Caco-2 (cell line): Measurements from ENCODE around the gene NEURL1B. TPM values are rescaled to one million over a fixed set of nuclear protein-coding genes. Genes with fewer than 3 reads are reported as not detected.

Experiments
- BruUV-seq: library from RNA; stranded (reverse); fragments of 400-500 nt; replicated peaks from 2 replicates; lab custom pipeline; 2021; lab: Mats Ljungman, UMichigan
- CTCF ChIA-PET: fragments of 300-600 bp; sonication (Branson Sonifier 250); formaldehyde crosslinking; loops from one replicate; lab custom pipeline; 2022; ENCODE audit warnings: antibody characterized with exemption; lab: Charles Lee
- POLR2A ChIA-PET: fragments of 300-600 bp; sonication (Branson Sonifier 250); formaldehyde crosslinking; loops from one replicate; lab custom pipeline; 2022; ENCODE audit warnings: antibody characterized with exemption; lab: Charles Lee
- DNase-seq, 2 experiments: peaks; one replicate each; pipeline versions ENCODE4 v3.0.0 to v3.0.0-alpha.2; 2020 to 2022
- H3K27me3 ChIP-seq: replicated peaks from 2 replicates; pipeline ENCODE4 v1.6.0; 2011; ENCODE audit warnings: low read length; ENCODE audit not compliant: control insufficient read depth, insufficient read depth
- H3K36me3 ChIP-seq: 2 replicates; pipeline ENCODE4 v1.5.1; 2011; ENCODE audit warnings: low read length; ENCODE audit not compliant: control insufficient read depth, insufficient read depth
- H3K4me1 ChIP-seq: fragments of 250-450 bp; sonication (Bioruptor Pico); 2 replicates; pipeline ENCODE4 v1.5.1; 2020; ENCODE audit warnings: mild to moderate bottlenecking
- H3K4me3 ChIP-seq: 2 replicates; pipeline ENCODE4 v1.5.1; 2011; ENCODE audit warnings: low read depth, mild to moderate bottlenecking, control low read depth, low read length
- H3K9me3 ChIP-seq: fragments of 250-450 bp; sonication (Bioruptor Pico); 2 replicates; pipeline ENCODE4 v1.5.1; 2020; ENCODE audit warnings: mild to moderate bottlenecking, moderate library complexity
- H3K27ac Mint-ChIP-seq: one replicate; pipeline ENCODE4 v1.8.0; 2022; ENCODE audit warnings: mixed read lengths; ENCODE audit not compliant: unreplicated experiment
- H3K27me3 Mint-ChIP-seq: one replicate; pipeline ENCODE4 v1.8.0; 2022; ENCODE audit warnings: mixed read lengths; ENCODE audit not compliant: insufficient read depth, unreplicated experiment
- H3K36me3 Mint-ChIP-seq: one replicate; pipeline ENCODE4 v1.8.0; 2022; ENCODE audit warnings: mild to moderate bottlenecking, mixed read lengths; ENCODE audit not compliant: insufficient read depth, unreplicated experiment
- H3K4me1 Mint-ChIP-seq: one replicate; pipeline ENCODE4 v1.8.0; 2022; ENCODE audit warnings: low read depth, mixed read lengths; ENCODE audit not compliant: unreplicated experiment
- H3K4me3 Mint-ChIP-seq: one replicate; pipeline ENCODE4 v1.8.0; 2022; ENCODE audit warnings: mild to moderate bottlenecking, moderate library complexity, mixed read lengths; ENCODE audit not compliant: unreplicated experiment
- H3K9me3 Mint-ChIP-seq: one replicate; pipeline ENCODE4 v1.8.0; 2022; ENCODE audit warnings: mixed read lengths; ENCODE audit not compliant: unreplicated experiment
- intact Hi-C: fragments of 100-400 bp; cut with micrococcal nuclease; formaldehyde crosslinking; loops from one replicate; pipeline ENCODE4 v1.10.0; 2022; ENCODE audit not compliant: unreplicated experiment
- total RNA-seq: library from RNA; stranded (reverse); gene quantifications from 2 replicates; pipeline ENCODE4 v1.2.3, GENCODE V29; 2022
- TF ChIP-seq, protein P1 (sequence below), 2 experiments: fragments of 200-600 bp in 1 of 2; IDR thresholded peaks; 1 replicate in 1 of 2; 2 replicates in 1 of 2; pipeline versions ENCODE4 v1.5.1 to v1.8.0; 2011 to 2022; ENCODE audit warnings: antibody characterized with exemption in 1 of 2, control low read depth in 1 of 2, inconsistent platforms in 1 of 2, low read depth in 1 of 2, low read length in 1 of 2, mild to moderate bottlenecking in 1 of 2, moderate library complexity in 1 of 2; ENCODE audit not compliant: insufficient read depth in 1 of 2, severe bottlenecking in 1 of 2, unreplicated experiment in 1 of 2

The NEURL1B gene
- total RNA-seq, 1 experiment from 2014 or later, result 7.6 TPM

- Mint-ChIP-seq H3K27ac (no peak overlapping the region), H3K4me1 (no peaks in the 10 kb centered on the region), H3K9me3 (no peaks in the 10 kb centered on the region), H3K27me3 (peaks cover 8% of the 10 kb centered on the region), H3K4me3 (no peak overlapping the region), H3K36me3 (no peaks in the 10 kb centered on the region)
- ChIA-PET CTCF (no interaction called here), POLR2A (no interaction called here)
- no peaks in the 10 kb centered on the region for H3K9me3 ChIP-seq
- no peaks in the 10 kb centered on the region for H3K4me1 ChIP-seq
- no peak overlapping the region for H3K4me3 ChIP-seq
- DNase-seq, result peak in 1 of 2 experiments; percentile 16
- TF ChIP-seq, protein P1, sequence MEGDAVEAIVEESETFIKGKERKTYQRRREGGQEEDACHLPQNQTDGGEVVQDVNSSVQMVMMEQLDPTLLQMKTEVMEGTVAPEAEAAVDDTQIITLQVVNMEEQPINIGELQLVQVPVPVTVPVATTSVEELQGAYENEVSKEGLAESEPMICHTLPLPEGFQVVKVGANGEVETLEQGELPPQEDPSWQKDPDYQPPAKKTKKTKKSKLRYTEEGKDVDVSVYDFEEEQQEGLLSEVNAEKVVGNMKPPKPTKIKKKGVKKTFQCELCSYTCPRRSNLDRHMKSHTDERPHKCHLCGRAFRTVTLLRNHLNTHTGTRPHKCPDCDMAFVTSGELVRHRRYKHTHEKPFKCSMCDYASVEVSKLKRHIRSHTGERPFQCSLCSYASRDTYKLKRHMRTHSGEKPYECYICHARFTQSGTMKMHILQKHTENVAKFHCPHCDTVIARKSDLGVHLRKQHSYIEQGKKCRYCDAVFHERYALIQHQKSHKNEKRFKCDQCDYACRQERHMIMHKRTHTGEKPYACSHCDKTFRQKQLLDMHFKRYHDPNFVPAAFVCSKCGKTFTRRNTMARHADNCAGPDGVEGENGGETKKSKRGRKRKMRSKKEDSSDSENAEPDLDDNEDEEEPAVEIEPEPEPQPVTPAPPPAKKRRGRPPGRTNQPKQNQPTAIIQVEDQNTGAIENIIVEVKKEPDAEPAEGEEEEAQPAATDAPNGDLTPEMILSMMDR (IDR thresholded peaks at IDR 0.05; ENCODE audit: insufficient read depth in 1 of 2, low read depth in 1 of 2, low read length in 1 of 2, severe bottlenecking in 1 of 2, unreplicated experiment in 1 of 2), result no peak
- intact Hi-C loops, result no loop called here
- no peaks in the 10 kb centered on the region for H3K36me3 ChIP-seq
- no TSS peak for BruUV-seq
- H3K27me3 ChIP-seq, result no peaks in the 10 kb centered on the region
Observed at GRCh38 chr5:172603251-172603806, 37.7 kb upstream of the NEURL1B start.

GRCh38 chr5:172605466-172605865 is 35.6 kb upstream of the NEURL1B start:
- no peak for DNase-seq
- H3K36me3 Mint-ChIP-seq, result no peaks in the 10 kb centered on the region
- no peak overlapping the region for H3K27ac Mint-ChIP-seq
- BruUV-seq, result no TSS peak
- ChIA-PET POLR2A (no interaction called here), CTCF (no interaction called here)
- TF ChIP-seq, protein P1 (IDR thresholded peaks at IDR 0.05; ENCODE audit: insufficient read depth in 1 of 2, low read depth in 1 of 2, low read length in 1 of 2, severe bottlenecking in 1 of 2, unreplicated experiment in 1 of 2), result no peak
- H3K36me3 ChIP-seq, result no peaks in the 10 kb centered on the region
- no peaks in the 10 kb centered on the region for H3K9me3 ChIP-seq
- no peaks in the 10 kb centered on the region for H3K4me1 Mint-ChIP-seq
- H3K4me1 ChIP-seq, result no peaks in the 10 kb centered on the region
- H3K27me3 Mint-ChIP-seq, result peaks cover 8% of the 10 kb centered on the region
- no peak overlapping the region for H3K4me3 Mint-ChIP-seq
- intact Hi-C loops, result no loop called here
- no peaks in the 10 kb centered on the region for H3K9me3 Mint-ChIP-seq
- H3K27me3 ChIP-seq, result no peaks in the 10 kb centered on the region
- H3K4me3 ChIP-seq, result no peak overlapping the region

GRCh38 chr5:172606156-172606785 is 34.8 kb upstream of the NEURL1B start:
- TF ChIP-seq, protein P1 (IDR thresholded peaks at IDR 0.05; ENCODE audit: insufficient read depth in 1 of 2, low read depth in 1 of 2, low read length in 1 of 2, severe bottlenecking in 1 of 2, unreplicated experiment in 1 of 2), result no peak
- intact Hi-C loops, result no loop called here
- Mint-ChIP-seq H3K27me3 (peaks cover 11% of the 10 kb centered on the region), H3K4me1 (no peaks in the 10 kb centered on the region), H3K9me3 (no peaks in the 10 kb centered on the region), H3K27ac (no peak overlapping the region), H3K36me3 (no peaks in the 10 kb centered on the region), H3K4me3 (no peak overlapping the region)
- Histone ChIP-seq H3K4me1 (no peaks in the 10 kb centered on the region), H3K27me3 (no peaks in the 10 kb centered on the region; the same call in 1 of the 2 replicates), H3K4me3 (no peak overlapping the region), H3K9me3 (no peaks in the 10 kb centered on the region), H3K36me3 (no peaks in the 10 kb centered on the region)
- DNase-seq, result no peak
- ChIA-PET CTCF (no interaction called here), POLR2A (no interaction called here)
- no TSS peak for BruUV-seq
